Measurements from ENCODE around the gene FARSA. TPM values are rescaled to one million over a fixed set of nuclear protein-coding genes. Genes with fewer than 3 reads are reported as not detected.
A peak's percentile ranks its signal among the peaks of the same experiment; 100 is the strongest.
"Not testable (repeated sequence)": the region's sequence is repeated elsewhere in the genome, so short reads cannot be mapped to it uniquely, and the experiment has no call there.

FARSA gene
- total RNA-seq, 6 donors from 2014 or later, result 35.3 to 104 (median 53.4) TPM

- Histone ChIP-seq H3K4me3 (no peak within 1 kb of the TSS), H3K9me3 (no peaks in the 10 kb centered on the region), H3K27me3 (no peaks in the 10 kb centered on the region), H3K36me3 (no peaks in the 10 kb centered on the region), H3K27ac (no peak within 1 kb of the TSS), H3K4me1 (peaks cover 3 to 11% (median 8%) of the 10 kb centered on the region in 4 donors)
- TF ChIP-seq CTCF (IDR thresholded peaks at IDR 0.05) (no peak), POLR2AphosphoS5 (IDR thresholded peaks at IDR 0.05) (no peak), POLR2A (IDR thresholded peaks at IDR 0.05) (no peak), EP300 (IDR thresholded peaks at IDR 0.05) (no peak)
- DNase-seq, result no peak
- 56 to 64% methylated on average over 12 to 13 of the region's 14 CpGs for WGBS, 2 donors
- peak in 1 of 2 donors; percentile 20 for ATAC-seq (ENCODE audit: low FRiP score in 2 of 2)
Measured at GRCh38 chr19:12969292-12969988, 35.9 kb upstream of the FARSA start, which contains the start of gene DAND5. DAND5 (plus strand) TSS chr19:12969576; CDS start chr19:12969661, 85 bp downstream.

- ATAC-seq (ENCODE audit: low FRiP score in 2 of 2), result no peak
- TF ChIP-seq EP300 (IDR thresholded peaks at IDR 0.05), result no peak
- TF ChIP-seq POLR2AphosphoS5 (IDR thresholded peaks at IDR 0.05), result no peak
- TF ChIP-seq POLR2A (IDR thresholded peaks at IDR 0.05), result no peak
- Histone ChIP-seq H3K36me3 (no peaks in the 10 kb centered on the region), H3K27me3 (no peaks in the 10 kb centered on the region), H3K27ac (no peak overlapping the region), H3K4me3 (no peak overlapping the region), H3K4me1 (peaks cover 3 to 11% (median 8%) of the 10 kb centered on the region in 4 donors), H3K9me3 (no peaks in the 10 kb centered on the region)
- WGBS, 2 donors, result 89 to 94% methylated on average over 5 of the region's 5 CpGs
- no peak for DNase-seq
Measured at GRCh38 chr19:12967907-12968306, 34.4 kb upstream of the FARSA start.

- TF ChIP-seq POLR2A (IDR thresholded peaks at IDR 0.05), result no peak
- no peak for TF ChIP-seq CTCF (IDR thresholded peaks at IDR 0.05)
- no peak for TF ChIP-seq POLR2AphosphoS5 (IDR thresholded peaks at IDR 0.05)
- TF ChIP-seq EP300 (IDR thresholded peaks at IDR 0.05), result no peak
- H3K36me3 ChIP-seq, result no peaks in the 10 kb centered on the region
- 47 to 49% methylated on average over 8 of the region's 8 CpGs for WGBS, 2 donors
- no peaks in the 10 kb centered on the region for H3K9me3 ChIP-seq
- H3K4me3 ChIP-seq, result peak overlapping the region in 3 of 4 donors; percentile 45 to 59 (median 59)
- no peak for DNase-seq
- peaks cover 3 to 11% (median 8%) of the 10 kb centered on the region in 4 donors for H3K4me1 ChIP-seq
- no peak for ATAC-seq (ENCODE audit: low FRiP score in 2 of 2)
- H3K27ac ChIP-seq, result peak overlapping the region; percentile 17 to 81 (median 64)
- no peaks in the 10 kb centered on the region for H3K27me3 ChIP-seq
Measured at GRCh38 chr19:12965812-12966135, 32.3 kb upstream of the FARSA start.

GRCh38 chr19:12965017-12965811 lies 31.7 kb upstream of the FARSA start:
- ATAC-seq (ENCODE audit: low FRiP score in 2 of 2) (peak; percentile 96 to 99), DNase-seq (peak; percentile 80 to 98)
- no peaks in the 10 kb centered on the region for H3K9me3 ChIP-seq
- TF ChIP-seq EP300 (IDR thresholded peaks at IDR 0.05), result no peak
- TF ChIP-seq CTCF (IDR thresholded peaks at IDR 0.05), result peak; percentile 95 to 99 (median 98)
- peak in 1 of 4 donors; percentile 29 for TF ChIP-seq POLR2A (IDR thresholded peaks at IDR 0.05)
- H3K4me1 ChIP-seq, result peaks cover 3 to 11% (median 8%) of the 10 kb centered on the region in 4 donors
- H3K4me3 ChIP-seq, result peak overlapping the region; percentile 36 to 59 (median 52)
- 1 to 3% methylated on average over 15 to 33 of the region's 34 CpGs for WGBS, 2 donors
- no peaks in the 10 kb centered on the region for H3K27me3 ChIP-seq
- H3K27ac ChIP-seq, result peak overlapping the region; percentile 17 to 81 (median 64)
- no peaks in the 10 kb centered on the region for H3K36me3 ChIP-seq

GRCh38 chr19:12959481-12959880 lies 26.0 kb upstream of the FARSA start:
- TF ChIP-seq CTCF (IDR thresholded peaks at IDR 0.05) (no peak), POLR2AphosphoS5 (IDR thresholded peaks at IDR 0.05) (no peak), POLR2A (IDR thresholded peaks at IDR 0.05) (no peak), EP300 (IDR thresholded peaks at IDR 0.05) (no peak)
- ATAC-seq (ENCODE audit: low FRiP score in 2 of 2), result no peak
- H3K4me1 ChIP-seq, result peaks cover 14 to 28% (median 21%) of the 10 kb centered on the region in 4 donors
- no peak overlapping the region for H3K27ac ChIP-seq
- peaks cover 0 to 4% (median under 1%) of the 10 kb centered on the region in 4 donors for H3K36me3 ChIP-seq
- DNase-seq, result no peak
- H3K27me3 ChIP-seq, result no peaks in the 10 kb centered on the region
- WGBS, 2 donors, result 69 to 74% methylated on average over 6 of the region's 6 CpGs
- H3K9me3 ChIP-seq, result no peaks in the 10 kb centered on the region
- H3K4me3 ChIP-seq, result no peak overlapping the region

GRCh38 chr19:12957389-12957952 lies 24.0 kb upstream of the FARSA start:
- DNase-seq, H3K27me3 ChIP-seq, H3K9me3 ChIP-seq: not testable (repeated sequence)
- H3K4me3 ChIP-seq, result peak overlapping the region; percentile 81 to 96 (median 90)
- peak in 1 of 2 donors; percentile 13 for ATAC-seq (ENCODE audit: low FRiP score in 2 of 2)
- H3K36me3 ChIP-seq, result peaks cover 4 to 24% (median 20%) of the 10 kb centered on the region in 4 donors
- 31 to 51% methylated on average over 31 of the region's 31 CpGs for WGBS, 2 donors
- H3K4me1 ChIP-seq, result peaks cover 29 to 47% (median 38%) of the 10 kb centered on the region in 4 donors
- peak overlapping the region; percentile 82 to 93 (median 90) for H3K27ac ChIP-seq

Data from upper lobe of left lung (tissue), 6 donors.